Measurements from ENCODE around the gene LRP1. TPM values are rescaled to one million over a fixed set of nuclear protein-coding genes. Genes with fewer than 3 reads are reported as not detected.

Gene LRP1
- total RNA-seq, 6 experiments from 2014 or later: 187 to 332 (median 201) TPM

DNA sequence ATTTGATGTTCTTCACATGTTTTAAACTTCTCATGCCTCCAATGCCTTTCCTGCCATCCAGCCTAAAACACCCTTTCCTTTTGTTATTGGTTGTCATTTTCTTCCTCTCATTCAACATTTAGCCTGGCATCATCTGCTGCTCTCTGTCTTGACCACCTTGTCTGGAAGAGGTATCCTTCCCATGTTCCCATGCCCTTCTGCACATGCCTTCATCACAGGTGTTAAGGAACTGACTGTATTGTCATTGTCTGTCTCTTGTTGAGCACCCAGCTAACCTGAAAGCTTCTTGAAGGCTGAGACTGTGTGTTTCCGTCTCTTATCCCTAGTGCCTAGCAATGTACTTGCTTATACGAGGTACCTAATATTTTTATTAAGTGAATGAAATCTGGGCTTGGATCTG is 4.5 kb upstream of the LRP1 start:
- H3K9me3 Mint-ChIP-seq: no peaks in the 10 kb centered on the region
- TF ChIP-seq, protein P1, sequence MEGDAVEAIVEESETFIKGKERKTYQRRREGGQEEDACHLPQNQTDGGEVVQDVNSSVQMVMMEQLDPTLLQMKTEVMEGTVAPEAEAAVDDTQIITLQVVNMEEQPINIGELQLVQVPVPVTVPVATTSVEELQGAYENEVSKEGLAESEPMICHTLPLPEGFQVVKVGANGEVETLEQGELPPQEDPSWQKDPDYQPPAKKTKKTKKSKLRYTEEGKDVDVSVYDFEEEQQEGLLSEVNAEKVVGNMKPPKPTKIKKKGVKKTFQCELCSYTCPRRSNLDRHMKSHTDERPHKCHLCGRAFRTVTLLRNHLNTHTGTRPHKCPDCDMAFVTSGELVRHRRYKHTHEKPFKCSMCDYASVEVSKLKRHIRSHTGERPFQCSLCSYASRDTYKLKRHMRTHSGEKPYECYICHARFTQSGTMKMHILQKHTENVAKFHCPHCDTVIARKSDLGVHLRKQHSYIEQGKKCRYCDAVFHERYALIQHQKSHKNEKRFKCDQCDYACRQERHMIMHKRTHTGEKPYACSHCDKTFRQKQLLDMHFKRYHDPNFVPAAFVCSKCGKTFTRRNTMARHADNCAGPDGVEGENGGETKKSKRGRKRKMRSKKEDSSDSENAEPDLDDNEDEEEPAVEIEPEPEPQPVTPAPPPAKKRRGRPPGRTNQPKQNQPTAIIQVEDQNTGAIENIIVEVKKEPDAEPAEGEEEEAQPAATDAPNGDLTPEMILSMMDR (IDR thresholded peaks at IDR 0.05): no peak
- H3K4me1 Mint-ChIP-seq (ENCODE audit: low read depth): peaks cover 33% of the 10 kb centered on the region
- no peak for DNase-seq
- H3K27me3 Mint-ChIP-seq (ENCODE audit: insufficient read depth): no peaks in the 10 kb centered on the region
- H3K36me3 Mint-ChIP-seq (ENCODE audit: low read depth): no peaks in the 10 kb centered on the region
- no peak overlapping the region for H3K4me3 Mint-ChIP-seq
- H3K27ac Mint-ChIP-seq: no peak overlapping the region

GRCh38 chr12:57124261-57124877 is 3.9 kb upstream of the LRP1 start:
- Mint-ChIP-seq H3K9me3 (no peaks in the 10 kb centered on the region), H3K27ac (no peak overlapping the region), H3K4me1 (ENCODE audit: low read depth) (peaks cover 27% of the 10 kb centered on the region), H3K27me3 (ENCODE audit: insufficient read depth) (no peaks in the 10 kb centered on the region), H3K4me3 (no peak overlapping the region), H3K36me3 (ENCODE audit: low read depth) (no peaks in the 10 kb centered on the region)
- peak; percentile 64 for DNase-seq
- TF ChIP-seq, protein P1 (IDR thresholded peaks at IDR 0.05): peak; percentile 99

- H3K4me3 Mint-ChIP-seq: no peak overlapping the region
- peaks cover 35% of the 10 kb centered on the region for H3K4me1 Mint-ChIP-seq (ENCODE audit: low read depth)
- H3K36me3 Mint-ChIP-seq (ENCODE audit: low read depth): peaks cover 15% of the 10 kb centered on the region
- H3K9me3 Mint-ChIP-seq: no peaks in the 10 kb centered on the region
- no peak overlapping the region for H3K27ac Mint-ChIP-seq
- peaks cover 2% of the 10 kb centered on the region for H3K27me3 Mint-ChIP-seq (ENCODE audit: insufficient read depth)
- TF ChIP-seq, protein P1 (IDR thresholded peaks at IDR 0.05): no peak
- no peak for DNase-seq
Observed at GRCh38 chr12:57126061-57126460, 2.2 kb upstream of the LRP1 start.

- Mint-ChIP-seq H3K27me3 (ENCODE audit: insufficient read depth) (peaks cover 2% of the 10 kb centered on the region), H3K27ac (peak overlapping the region; percentile 76; the same call in 1 of the 2 replicates), H3K4me3 (peak overlapping the region; percentile 96; the same call in 1 of the 2 replicates), H3K36me3 (ENCODE audit: low read depth) (peaks cover 20% of the 10 kb centered on the region), H3K4me1 (ENCODE audit: low read depth) (peaks cover 40% of the 10 kb centered on the region), H3K9me3 (no peaks in the 10 kb centered on the region)
- no peak for DNase-seq
- TF ChIP-seq, protein P1 (IDR thresholded peaks at IDR 0.05): no peak
Observed at GRCh38 chr12:57126561-57126960, 1.7 kb upstream of the LRP1 start.

- peaks cover 46% of the 10 kb centered on the region for H3K4me1 Mint-ChIP-seq (ENCODE audit: low read depth)
- DNase-seq: peak; percentile 36
- H3K36me3 Mint-ChIP-seq (ENCODE audit: low read depth): peaks cover 24% of the 10 kb centered on the region
- peak overlapping the region; percentile 96 for H3K4me3 Mint-ChIP-seq
- no peaks in the 10 kb centered on the region for H3K9me3 Mint-ChIP-seq
- H3K27me3 Mint-ChIP-seq (ENCODE audit: insufficient read depth): peaks cover 2% of the 10 kb centered on the region
- H3K27ac Mint-ChIP-seq: peak overlapping the region; percentile 76
- TF ChIP-seq, protein P1 (IDR thresholded peaks at IDR 0.05): peak; percentile 61
Observed at GRCh38 chr12:57127101-57127725, 1.1 kb upstream of the LRP1 start.

All from HFFc6 (cell line).